K562 treated with DMSO at 1 percent for 4 hours (cell line): Measurements from ENCODE around the gene PSG3. TPM values are rescaled to one million over a fixed set of nuclear protein-coding genes. Genes with fewer than 3 reads are reported as not detected.

Experiments used
- total RNA-seq: library from RNA; unstranded; fragments of 300-600 nt; gene quantifications from 2 replicates; pipeline ENCODE4 v1.2.3, GENCODE V29; 2022; ENCODE audit not compliant: insufficient read depth

Gene PSG3
- not detected in 2 replicates for total RNA-seq

DNA sequence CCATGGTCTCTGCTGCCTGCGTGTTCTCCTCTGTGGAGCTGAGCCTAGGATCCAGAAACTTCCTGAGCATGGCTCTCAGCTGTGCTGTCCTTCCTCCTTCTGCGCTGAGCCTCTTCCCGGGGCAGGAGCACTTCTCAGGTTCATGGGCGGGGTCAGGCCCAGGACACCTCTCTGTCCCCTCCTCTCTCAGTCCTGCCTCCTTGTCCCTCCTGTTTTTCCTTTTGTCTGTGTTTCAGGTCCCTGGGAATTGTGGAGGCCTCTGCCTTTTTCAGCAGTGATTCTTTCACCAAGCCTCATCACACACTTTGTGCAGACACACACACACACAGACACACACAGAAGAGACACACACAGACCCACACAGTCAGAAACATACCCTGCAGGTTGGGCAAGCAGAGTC is at the start of gene PSG3:
Gene PSG3, minus strand, starts transcription at position 101 of the 400 bp plus-strand sequence. Its CDS starts 97 bp downstream, at position 4.

Other genes with a start within 250 kb of the PSG3 start
- 0.87 and 1.2 TPM in 2 replicates for gene CEACAM1, start 212.0 kb downstream of the PSG3 start, total RNA-seq
- not detected in 2 replicates for gene CEACAM8, start 145.6 kb downstream of the PSG3 start, total RNA-seq
- not detected in 2 replicates for gene PSG8, start 25.2 kb upstream of the PSG3 start, total RNA-seq
- not detected in 2 replicates for gene PSG1, start 139.2 kb upstream of the PSG3 start, total RNA-seq
- gene PSG6, start 177.4 kb upstream of the PSG3 start, total RNA-seq, result not detected in 2 replicates
- not detected in 2 replicates for gene PSG7, start 196.7 kb upstream of the PSG3 start, total RNA-seq